ENCODE data around the gene SPDEF. TPM values are rescaled to one million over a fixed set of nuclear protein-coding genes. Genes with fewer than 3 reads are reported as not detected.
A peak's percentile ranks its signal among the peaks of the same experiment; 100 is the strongest.

The SPDEF gene
- total RNA-seq, 1 donor from 2014 or later: 0.65 TPM

DNA sequence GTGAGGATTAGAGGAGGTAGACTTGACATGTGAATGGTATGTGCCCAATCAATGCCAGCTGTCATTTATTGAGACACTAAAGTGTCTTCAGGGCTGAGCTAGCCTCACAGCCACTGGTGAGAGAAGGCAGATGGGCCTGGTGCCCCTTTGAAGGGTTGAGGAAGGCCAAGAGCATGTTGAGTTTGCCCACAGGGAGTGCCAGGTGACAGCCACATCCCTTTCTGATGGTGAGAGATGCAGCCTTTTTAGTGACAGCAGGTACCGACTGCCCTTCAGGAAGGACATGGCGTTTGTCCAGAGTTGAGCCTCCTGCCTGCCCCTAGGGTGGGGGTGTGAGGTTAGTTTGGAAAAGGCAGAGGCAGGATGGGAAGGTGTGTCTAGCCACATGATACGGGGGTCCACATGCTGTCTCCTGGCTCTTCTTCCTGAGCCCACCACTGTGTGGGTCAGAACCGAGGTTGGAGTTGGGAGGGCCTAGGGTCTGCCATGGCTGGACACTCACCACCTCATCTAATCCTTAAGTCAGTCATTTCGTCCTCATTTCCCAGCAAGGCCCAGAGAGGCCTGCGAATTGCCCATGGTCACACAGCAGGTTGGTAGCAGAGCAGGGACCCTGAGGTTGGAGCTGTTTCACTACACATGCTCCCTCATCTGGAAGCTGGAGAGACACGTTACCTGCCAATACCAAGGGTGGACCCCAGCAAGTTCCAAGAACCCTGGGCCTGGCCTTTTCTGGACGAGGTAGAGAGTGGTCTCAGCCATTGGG is 32.5 kb downstream of the SPDEF start:
- Mint-ChIP-seq H3K4me1 (ENCODE audit: low read depth) (peaks cover 2% of the 10 kb centered on the region), H3K4me3 (ENCODE audit: low read depth) (no peak overlapping the region), H3K27ac (no peak overlapping the region), H3K27me3 (peaks cover 26% of the 10 kb centered on the region), H3K9me3 (ENCODE audit: low read depth) (no peaks in the 10 kb centered on the region), H3K36me3 (ENCODE audit: insufficient read depth) (no peaks in the 10 kb centered on the region)
- DNase-seq (ENCODE audit: low spot score, unreplicated experiment): no peak
- TF ChIP-seq, protein P1, sequence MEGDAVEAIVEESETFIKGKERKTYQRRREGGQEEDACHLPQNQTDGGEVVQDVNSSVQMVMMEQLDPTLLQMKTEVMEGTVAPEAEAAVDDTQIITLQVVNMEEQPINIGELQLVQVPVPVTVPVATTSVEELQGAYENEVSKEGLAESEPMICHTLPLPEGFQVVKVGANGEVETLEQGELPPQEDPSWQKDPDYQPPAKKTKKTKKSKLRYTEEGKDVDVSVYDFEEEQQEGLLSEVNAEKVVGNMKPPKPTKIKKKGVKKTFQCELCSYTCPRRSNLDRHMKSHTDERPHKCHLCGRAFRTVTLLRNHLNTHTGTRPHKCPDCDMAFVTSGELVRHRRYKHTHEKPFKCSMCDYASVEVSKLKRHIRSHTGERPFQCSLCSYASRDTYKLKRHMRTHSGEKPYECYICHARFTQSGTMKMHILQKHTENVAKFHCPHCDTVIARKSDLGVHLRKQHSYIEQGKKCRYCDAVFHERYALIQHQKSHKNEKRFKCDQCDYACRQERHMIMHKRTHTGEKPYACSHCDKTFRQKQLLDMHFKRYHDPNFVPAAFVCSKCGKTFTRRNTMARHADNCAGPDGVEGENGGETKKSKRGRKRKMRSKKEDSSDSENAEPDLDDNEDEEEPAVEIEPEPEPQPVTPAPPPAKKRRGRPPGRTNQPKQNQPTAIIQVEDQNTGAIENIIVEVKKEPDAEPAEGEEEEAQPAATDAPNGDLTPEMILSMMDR (IDR thresholded peaks at IDR 0.05; ENCODE audit: unreplicated experiment): no peak

GRCh38 chr6:34522761-34523160 is 33.4 kb downstream of the SPDEF start:
- Mint-ChIP-seq H3K4me3 (ENCODE audit: low read depth) (no peak overlapping the region), H3K27me3 (peaks cover 22% of the 10 kb centered on the region), H3K36me3 (ENCODE audit: insufficient read depth) (no peaks in the 10 kb centered on the region), H3K27ac (peak overlapping the region; percentile 48), H3K4me1 (ENCODE audit: low read depth) (peaks cover 2% of the 10 kb centered on the region), H3K9me3 (ENCODE audit: low read depth) (no peaks in the 10 kb centered on the region)
- TF ChIP-seq, protein P1 (IDR thresholded peaks at IDR 0.05; ENCODE audit: unreplicated experiment): no peak
- no peak for DNase-seq (ENCODE audit: low spot score, unreplicated experiment)

- H3K4me3 Mint-ChIP-seq (ENCODE audit: low read depth): no peak overlapping the region
These were observed 34.5 kb downstream of the SPDEF start for GRCh38 chr6:34521463-34522285.

GRCh38 chr6:34520645-34521462 is 35.3 kb downstream of the SPDEF start:
- H3K4me3 Mint-ChIP-seq (ENCODE audit: low read depth): no peak overlapping the region
- H3K27ac Mint-ChIP-seq: peak overlapping the region; percentile 16
- DNase-seq (ENCODE audit: low spot score, unreplicated experiment): no peak
- H3K9me3 Mint-ChIP-seq (ENCODE audit: low read depth): no peaks in the 10 kb centered on the region
- no peaks in the 10 kb centered on the region for H3K4me1 Mint-ChIP-seq (ENCODE audit: low read depth)
- peaks cover 28% of the 10 kb centered on the region for H3K27me3 Mint-ChIP-seq
- TF ChIP-seq, protein P1 (IDR thresholded peaks at IDR 0.05; ENCODE audit: unreplicated experiment): no peak
- H3K36me3 Mint-ChIP-seq (ENCODE audit: insufficient read depth): no peaks in the 10 kb centered on the region

More at GRCh38 chr6:34521463-34522285, 34.5 kb downstream of the SPDEF start:
- Mint-ChIP-seq H3K27ac (no peak overlapping the region), H3K36me3 (ENCODE audit: insufficient read depth) (no peaks in the 10 kb centered on the region), H3K9me3 (ENCODE audit: low read depth) (no peaks in the 10 kb centered on the region), H3K27me3 (peaks cover 28% of the 10 kb centered on the region), H3K4me1 (ENCODE audit: low read depth) (no peaks in the 10 kb centered on the region)
- TF ChIP-seq, protein P1 (IDR thresholded peaks at IDR 0.05; ENCODE audit: unreplicated experiment): no peak
- no peak for DNase-seq (ENCODE audit: low spot score, unreplicated experiment)
